ENCODE results near the gene SKI. TPM values are rescaled to one million over a fixed set of nuclear protein-coding genes. Genes with fewer than 3 reads are reported as not detected.

The SKI gene
- total RNA-seq, 1 experiment from 2014 or later, result 5.3 TPM

DNA sequence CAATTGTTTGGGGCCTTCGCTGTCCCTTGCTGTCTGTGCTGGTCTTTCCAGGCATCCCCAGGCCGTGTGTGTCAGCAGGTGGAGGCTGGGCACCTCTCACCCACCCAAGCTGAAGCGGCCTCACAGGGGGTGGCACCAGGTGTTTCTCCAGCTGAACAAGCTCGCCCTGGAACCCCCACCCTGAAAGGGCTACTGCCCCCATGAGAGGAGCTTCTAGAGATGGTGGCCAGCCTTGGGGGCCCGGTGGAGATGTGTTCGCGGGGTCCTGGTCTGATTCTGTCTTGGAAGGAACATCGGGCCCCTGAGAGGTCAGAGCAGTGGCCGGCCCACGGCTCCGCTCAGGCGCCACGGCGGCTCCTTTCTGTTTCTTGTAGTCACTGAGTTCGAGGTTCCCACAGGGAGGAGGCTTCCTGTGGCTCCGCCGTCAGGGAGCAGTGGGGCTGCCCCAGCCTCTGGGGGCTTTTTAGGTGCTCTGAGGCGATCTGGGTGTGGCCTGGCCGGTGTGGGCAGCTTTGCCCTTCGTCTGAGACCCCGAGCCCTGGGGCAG, 46.9 kb downstream of the SKI start:
- DNase-seq (ENCODE audit: low read depth), result no peak

GRCh38 chr1:2275796-2276536, 47.8 kb downstream of the SKI start:
- no peak for DNase-seq (ENCODE audit: low read depth)

- DNase-seq (ENCODE audit: low read depth), result no peak
Observed at GRCh38 chr1:2276803-2277580, 48.9 kb downstream of the SKI start.

DNA sequence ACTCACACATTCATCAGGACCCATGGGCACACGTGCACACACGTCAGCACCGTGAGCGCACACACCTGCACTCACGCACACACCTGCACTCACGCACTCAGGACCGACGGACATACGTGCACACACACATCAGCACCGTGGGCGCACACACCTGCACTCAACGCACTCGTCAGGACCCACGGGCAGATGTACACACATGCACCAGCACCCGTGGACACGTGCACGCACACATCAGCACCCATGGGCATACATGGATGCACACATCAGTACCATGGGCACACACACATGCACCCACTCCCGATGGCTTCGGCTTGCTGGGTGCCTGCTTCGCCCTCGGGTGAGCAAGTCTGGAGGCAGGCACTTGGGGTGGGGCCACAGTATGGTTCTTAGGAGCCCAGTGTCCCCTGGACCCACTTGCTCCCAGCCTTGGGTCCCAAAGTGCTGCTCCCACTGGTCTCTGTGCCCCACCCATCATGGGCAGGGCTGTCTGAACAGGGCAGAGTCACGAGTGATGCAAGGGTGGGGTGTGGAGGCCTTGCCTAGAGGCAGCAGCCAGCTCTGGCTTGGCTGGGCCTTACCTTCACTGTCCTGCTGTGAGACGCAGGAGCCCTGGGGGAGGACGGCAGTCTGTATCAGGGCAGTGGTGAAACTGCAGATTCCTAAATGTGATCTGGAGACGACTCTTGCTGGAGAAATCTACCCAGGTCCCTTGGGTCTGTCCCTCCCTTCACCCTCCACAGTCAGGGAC, 49.8 kb downstream of the SKI start:
- DNase-seq (ENCODE audit: low read depth), result no peak

DNA sequence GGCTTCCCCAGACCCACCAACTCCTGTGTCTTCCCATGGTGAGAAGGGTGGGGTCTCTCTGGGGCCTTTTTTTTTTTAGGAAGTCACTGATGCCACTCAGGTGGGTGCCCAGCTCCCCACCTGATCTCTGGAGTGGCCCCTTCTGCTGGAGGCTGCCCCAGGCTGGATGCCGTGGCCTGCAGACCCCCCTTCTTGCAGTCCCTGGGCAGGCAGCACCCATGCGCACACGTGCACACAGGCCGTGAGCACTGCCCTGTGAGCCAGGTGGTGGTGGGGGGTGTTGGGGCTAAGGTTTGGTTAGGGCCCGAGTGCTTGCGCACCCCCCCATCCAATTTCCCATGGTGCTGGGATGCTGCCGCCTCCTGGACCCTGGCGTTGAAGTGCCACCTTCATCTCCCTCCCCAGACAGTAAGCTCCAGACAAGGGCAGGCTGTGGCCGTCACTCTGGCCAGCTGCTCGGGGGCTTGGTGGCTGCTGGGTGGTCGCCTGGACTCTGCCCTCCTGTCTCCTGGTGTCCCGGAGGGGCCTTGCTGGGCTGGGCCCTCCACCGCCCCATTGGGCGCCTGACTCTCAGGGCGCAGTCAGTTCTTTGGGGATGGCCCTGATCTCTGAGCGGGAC, 50.6 kb downstream of the SKI start:
- DNase-seq (ENCODE audit: low read depth), result no peak

DNA sequence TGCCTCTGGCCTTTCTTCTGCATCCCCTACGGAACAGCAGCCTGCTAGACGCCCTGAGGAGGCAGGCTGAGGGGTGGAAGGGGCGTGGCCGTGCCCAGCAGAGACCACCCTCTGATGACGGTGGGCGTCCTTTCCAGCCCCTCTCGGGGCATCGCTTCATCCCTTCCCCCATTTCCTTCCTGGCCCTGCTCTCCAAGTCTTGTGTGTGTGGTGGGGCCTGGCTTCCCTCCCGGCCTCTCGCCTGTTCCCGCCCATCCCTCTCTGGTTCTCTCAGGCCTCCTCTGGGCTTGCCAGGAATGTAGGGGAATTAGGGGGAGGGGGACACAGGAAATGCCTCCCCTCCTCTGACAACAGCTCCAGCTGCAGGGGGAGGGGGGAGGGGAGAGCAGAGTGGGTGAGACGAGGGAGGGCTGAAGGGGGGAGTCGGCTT, 51.1 kb downstream of the SKI start:
- DNase-seq (ENCODE audit: low read depth), result peak; percentile 37

DNA sequence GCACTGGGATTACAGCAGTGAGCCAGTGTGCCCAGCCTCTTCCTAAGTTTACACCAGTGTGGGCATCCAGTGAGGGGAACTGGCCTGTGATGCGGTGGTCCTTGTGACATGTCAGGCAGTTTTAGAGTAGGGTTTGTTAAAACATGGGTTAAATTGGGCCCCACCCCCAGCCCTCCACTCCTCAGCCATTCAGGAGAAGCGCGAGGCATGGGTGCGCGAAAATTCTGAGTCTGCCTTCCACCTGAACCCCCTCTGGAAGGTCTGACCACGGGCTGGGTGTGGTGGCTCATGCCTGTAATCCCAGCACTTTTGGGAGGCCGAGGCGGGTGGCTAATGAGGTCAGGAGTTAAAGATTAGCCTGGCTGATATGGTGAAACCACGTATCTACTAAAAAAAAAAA, 51.7 kb downstream of the SKI start:
- no peak for DNase-seq (ENCODE audit: low read depth)

GRCh38 chr1:2282556-2283270, 54.6 kb downstream of the SKI start:
- DNase-seq (ENCODE audit: low read depth), result no peak

GRCh38 chr1:2283371-2283990, 55.4 kb downstream of the SKI start:
- no peak for DNase-seq (ENCODE audit: low read depth)

DNA sequence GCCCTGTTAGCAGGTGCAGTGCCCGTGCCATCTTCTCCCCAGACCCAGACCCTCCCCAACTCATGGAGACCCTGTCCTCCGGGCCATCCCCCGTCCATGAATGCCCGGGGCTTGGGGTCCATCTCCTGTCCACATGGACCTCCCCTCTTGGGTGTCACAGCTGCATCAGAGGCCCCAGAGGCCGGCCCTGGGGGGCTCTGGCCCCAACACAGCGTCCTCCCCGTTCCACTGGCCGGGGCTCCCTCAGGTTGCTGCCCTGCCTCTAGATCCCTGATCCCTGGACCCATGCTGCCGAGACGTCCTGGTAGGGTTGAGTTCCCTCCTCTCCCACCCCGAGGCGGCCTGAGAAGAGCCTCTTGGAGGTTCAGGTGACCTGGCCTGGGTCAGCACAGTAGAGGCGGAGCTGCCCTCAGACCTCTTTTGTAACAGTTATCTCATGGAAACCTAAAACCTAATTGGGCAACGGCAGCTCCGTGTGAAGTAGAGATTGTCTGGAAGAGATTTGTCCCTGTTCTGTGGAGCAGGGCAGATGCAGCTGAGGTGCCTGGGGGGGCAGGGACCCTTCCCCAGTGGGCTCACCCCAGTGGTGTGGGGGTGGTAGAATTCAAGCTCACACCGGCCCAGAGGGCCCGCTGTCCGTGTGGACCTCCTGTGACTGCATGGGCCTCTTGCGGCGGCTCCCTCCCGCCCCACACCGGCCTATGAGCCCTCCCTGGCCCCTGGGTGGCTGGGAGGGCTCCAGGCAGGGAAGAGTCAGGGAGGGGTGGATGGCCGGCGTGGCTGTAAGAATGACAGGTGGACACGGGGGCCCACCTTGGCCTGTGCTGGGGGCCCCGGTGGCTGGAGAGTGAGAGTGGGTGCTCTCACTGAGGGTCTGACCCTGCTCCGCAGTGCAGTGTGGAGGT, 56.1 kb downstream of the SKI start:
- no peak for DNase-seq (ENCODE audit: low read depth)

GRCh38 chr1:2284932-2285331, 56.8 kb downstream of the SKI start:
- no peak for DNase-seq (ENCODE audit: low read depth)

DNA sequence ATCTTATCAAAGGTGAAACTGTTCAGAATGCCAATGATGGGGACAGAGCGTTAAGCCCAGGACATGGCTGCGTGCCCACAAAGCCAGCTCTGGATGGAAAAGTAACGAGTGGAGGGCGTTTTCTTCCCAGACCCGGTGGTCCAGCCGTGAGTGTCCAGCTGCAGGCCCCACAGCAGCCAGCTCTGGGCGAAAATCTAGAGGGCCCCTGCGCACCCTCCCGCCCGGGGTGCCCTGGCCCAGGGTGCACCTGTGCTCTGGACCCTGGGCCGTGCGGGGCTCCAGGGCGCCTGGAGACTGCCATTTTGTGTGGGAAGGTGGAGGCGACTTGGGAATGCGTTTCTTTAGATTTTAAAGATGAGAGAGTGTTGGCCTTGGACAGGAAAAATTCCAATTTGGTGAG, 58.8 kb downstream of the SKI start:
- DNase-seq (ENCODE audit: low read depth), result no peak

GRCh38 chr1:2287649-2288048, 59.5 kb downstream of the SKI start:
- DNase-seq (ENCODE audit: low read depth), result no peak

DNA sequence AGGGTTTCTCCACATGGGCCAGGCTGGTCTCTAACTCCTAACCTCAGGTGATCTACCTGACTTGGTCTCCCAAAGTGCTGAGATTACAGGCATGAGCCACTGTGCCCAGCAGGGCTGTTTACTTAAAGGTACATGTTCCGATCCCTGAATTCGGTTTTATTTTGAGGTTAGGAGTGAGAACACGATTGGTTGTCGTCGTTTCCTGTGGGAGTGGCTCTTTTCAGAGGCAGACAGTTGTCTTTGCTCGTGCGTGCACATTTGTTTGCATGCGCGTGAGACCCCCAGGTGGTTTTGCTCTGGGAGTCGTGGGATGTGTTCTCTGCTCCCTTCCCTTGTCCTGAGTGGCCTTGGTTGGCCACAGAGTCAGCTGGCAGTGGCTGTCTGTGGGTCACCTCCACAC, 60.2 kb downstream of the SKI start:
- DNase-seq (ENCODE audit: low read depth), result no peak

GRCh38 chr1:2288816-2289536, 60.9 kb downstream of the SKI start:
- DNase-seq (ENCODE audit: low read depth), result no peak

DNA sequence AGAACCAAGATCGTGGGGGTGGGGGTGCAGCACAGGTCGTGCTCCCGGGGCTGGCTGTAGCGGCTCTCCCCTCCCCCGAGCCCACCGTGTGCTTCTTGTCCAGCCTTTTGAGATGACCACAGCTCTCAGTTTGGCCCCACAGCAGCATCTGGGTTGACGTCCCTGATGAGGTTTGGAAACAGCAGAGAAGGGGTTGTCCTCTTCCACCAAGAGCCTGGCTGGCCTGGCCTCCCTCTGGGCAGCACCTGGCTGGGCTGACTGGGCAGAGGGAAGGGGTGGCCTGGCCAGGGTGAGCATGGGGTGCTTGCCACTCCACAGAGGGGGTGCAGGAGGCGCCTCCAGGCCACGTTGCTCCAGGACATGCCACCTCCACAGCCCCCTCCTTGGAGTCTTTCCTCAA, 61.5 kb downstream of the SKI start:
- DNase-seq (ENCODE audit: low read depth), result no peak

GRCh38 chr1:2290171-2290578, 62.1 kb downstream of the SKI start:
- peak; percentile 37 for DNase-seq (ENCODE audit: low read depth)

GRCh38 chr1:2290595-2291510, 62.7 kb downstream of the SKI start:
- DNase-seq (ENCODE audit: low read depth), result peak; percentile 97
